ENCODE data around the gene LZTS2. TPM values are rescaled to one million over a fixed set of nuclear protein-coding genes. Genes with fewer than 3 reads are reported as not detected.
A peak's percentile ranks its signal among the peaks of the same experiment; 100 is the strongest.

The LZTS2 gene
- total and polyA plus RNA-seq, 2 experiments from 2014 or later: 73.6 to 90.7 TPM

DNA sequence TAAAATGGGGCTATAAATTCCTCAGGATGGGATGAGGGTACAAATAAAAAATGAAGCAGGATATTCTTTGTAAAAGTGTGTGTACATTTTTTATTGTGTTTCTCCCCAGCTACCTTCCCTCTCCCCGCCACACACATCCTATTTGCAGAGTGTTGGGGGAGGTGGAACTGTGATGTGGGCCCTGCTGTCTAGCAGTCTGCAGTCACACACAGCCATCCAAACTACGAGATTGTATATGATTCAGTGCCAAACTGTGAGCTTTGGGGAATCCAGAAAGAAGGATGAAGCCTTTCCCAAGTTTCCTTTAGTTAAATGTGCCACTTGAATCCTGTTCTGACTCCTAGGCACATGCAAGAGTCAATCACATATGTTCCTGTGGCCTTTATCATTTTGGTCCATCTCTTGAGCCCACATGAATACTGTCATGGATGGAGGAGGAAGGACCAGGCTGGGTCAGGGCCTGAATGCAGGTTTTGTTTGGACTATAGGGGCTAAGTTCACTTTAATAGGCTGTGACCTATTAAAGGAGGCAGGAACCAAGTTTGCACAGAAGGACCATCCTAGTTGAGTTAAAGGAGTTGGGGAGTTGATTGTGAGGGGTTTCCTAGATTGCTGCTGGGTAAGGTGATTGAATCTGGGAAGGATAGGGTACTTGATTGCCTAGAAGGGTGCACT, 31.4 kb upstream of the LZTS2 start:
- no peak for DNase-seq (ENCODE audit: low spot score)
- no peaks in the 10 kb centered on the region for H3K36me3 ChIP-seq (replicated peaks; ENCODE audit: insufficient read depth, low read depth)
- no peaks in the 10 kb centered on the region for H4K20me1 ChIP-seq (ENCODE audit: insufficient read depth, poor library complexity, severe bottlenecking)
- H3K9me3 ChIP-seq (ENCODE audit: low read depth): no peaks in the 10 kb centered on the region
- no peaks in the 10 kb centered on the region for H3K27me3 ChIP-seq
- WGBS (ENCODE audit: low lambda C conversion rate, missing lambda C conversion rate): 84% methylated on average over 2 of the region's 2 CpGs
- no peak overlapping the region for H2AFZ ChIP-seq
- peak overlapping the region; percentile 19 for H3K27ac ChIP-seq
- peaks cover 14% of the 10 kb centered on the region for H3K79me2 ChIP-seq
- H3K4me1 ChIP-seq (ENCODE audit: insufficient read depth): peaks cover 26% of the 10 kb centered on the region
- TF ChIP-seq, protein P1, sequence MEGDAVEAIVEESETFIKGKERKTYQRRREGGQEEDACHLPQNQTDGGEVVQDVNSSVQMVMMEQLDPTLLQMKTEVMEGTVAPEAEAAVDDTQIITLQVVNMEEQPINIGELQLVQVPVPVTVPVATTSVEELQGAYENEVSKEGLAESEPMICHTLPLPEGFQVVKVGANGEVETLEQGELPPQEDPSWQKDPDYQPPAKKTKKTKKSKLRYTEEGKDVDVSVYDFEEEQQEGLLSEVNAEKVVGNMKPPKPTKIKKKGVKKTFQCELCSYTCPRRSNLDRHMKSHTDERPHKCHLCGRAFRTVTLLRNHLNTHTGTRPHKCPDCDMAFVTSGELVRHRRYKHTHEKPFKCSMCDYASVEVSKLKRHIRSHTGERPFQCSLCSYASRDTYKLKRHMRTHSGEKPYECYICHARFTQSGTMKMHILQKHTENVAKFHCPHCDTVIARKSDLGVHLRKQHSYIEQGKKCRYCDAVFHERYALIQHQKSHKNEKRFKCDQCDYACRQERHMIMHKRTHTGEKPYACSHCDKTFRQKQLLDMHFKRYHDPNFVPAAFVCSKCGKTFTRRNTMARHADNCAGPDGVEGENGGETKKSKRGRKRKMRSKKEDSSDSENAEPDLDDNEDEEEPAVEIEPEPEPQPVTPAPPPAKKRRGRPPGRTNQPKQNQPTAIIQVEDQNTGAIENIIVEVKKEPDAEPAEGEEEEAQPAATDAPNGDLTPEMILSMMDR (IDR thresholded peaks at IDR 0.05; ENCODE audit: poor library complexity): no peak
- no peak for TF ChIP-seq EZH2phosphoT487 (IDR thresholded peaks at IDR 0.05; ENCODE audit: low read depth, severe bottlenecking, unreplicated experiment)
- no peak for TF ChIP-seq EZH2 (IDR thresholded peaks at IDR 0.05; ENCODE audit: borderline replicate concordance)
- H3K4me3 ChIP-seq: no peak overlapping the region
- H3K4me2 ChIP-seq: peak overlapping the region; percentile 98
- H3K9me2 ChIP-seq (replicated peaks; ENCODE audit: insufficient read depth): no peaks in the 10 kb centered on the region

GRCh38 chr10:100968863-100969186, 30.8 kb upstream of the LZTS2 start:
- 23% methylated on average over 9 of the region's 9 CpGs for WGBS (ENCODE audit: low lambda C conversion rate, missing lambda C conversion rate)
- no peaks in the 10 kb centered on the region for H3K36me3 ChIP-seq (replicated peaks; ENCODE audit: insufficient read depth, low read depth)
- peak overlapping the region; percentile 96 for H3K4me3 ChIP-seq
- H3K9me3 ChIP-seq (ENCODE audit: low read depth): no peaks in the 10 kb centered on the region
- no peaks in the 10 kb centered on the region for H4K20me1 ChIP-seq (ENCODE audit: insufficient read depth, poor library complexity, severe bottlenecking)
- H3K9me2 ChIP-seq (replicated peaks; ENCODE audit: insufficient read depth): no peaks in the 10 kb centered on the region
- peak overlapping the region; percentile 93 for H2AFZ ChIP-seq
- H3K79me2 ChIP-seq: peaks cover 19% of the 10 kb centered on the region
- no peak overlapping the region for H3K27ac ChIP-seq
- H3K4me2 ChIP-seq: peak overlapping the region; percentile 98
- H3K27me3 ChIP-seq: no peaks in the 10 kb centered on the region
- H3K4me1 ChIP-seq (ENCODE audit: insufficient read depth): peaks cover 24% of the 10 kb centered on the region
- TF ChIP-seq EZH2 (IDR thresholded peaks at IDR 0.05; ENCODE audit: borderline replicate concordance) (no peak), EZH2phosphoT487 (IDR thresholded peaks at IDR 0.05; ENCODE audit: low read depth, severe bottlenecking, unreplicated experiment) (no peak)
- TF ChIP-seq, protein P1 (IDR thresholded peaks at IDR 0.05; ENCODE audit: poor library complexity): no peak
- DNase-seq (ENCODE audit: low spot score): no peak

DNA sequence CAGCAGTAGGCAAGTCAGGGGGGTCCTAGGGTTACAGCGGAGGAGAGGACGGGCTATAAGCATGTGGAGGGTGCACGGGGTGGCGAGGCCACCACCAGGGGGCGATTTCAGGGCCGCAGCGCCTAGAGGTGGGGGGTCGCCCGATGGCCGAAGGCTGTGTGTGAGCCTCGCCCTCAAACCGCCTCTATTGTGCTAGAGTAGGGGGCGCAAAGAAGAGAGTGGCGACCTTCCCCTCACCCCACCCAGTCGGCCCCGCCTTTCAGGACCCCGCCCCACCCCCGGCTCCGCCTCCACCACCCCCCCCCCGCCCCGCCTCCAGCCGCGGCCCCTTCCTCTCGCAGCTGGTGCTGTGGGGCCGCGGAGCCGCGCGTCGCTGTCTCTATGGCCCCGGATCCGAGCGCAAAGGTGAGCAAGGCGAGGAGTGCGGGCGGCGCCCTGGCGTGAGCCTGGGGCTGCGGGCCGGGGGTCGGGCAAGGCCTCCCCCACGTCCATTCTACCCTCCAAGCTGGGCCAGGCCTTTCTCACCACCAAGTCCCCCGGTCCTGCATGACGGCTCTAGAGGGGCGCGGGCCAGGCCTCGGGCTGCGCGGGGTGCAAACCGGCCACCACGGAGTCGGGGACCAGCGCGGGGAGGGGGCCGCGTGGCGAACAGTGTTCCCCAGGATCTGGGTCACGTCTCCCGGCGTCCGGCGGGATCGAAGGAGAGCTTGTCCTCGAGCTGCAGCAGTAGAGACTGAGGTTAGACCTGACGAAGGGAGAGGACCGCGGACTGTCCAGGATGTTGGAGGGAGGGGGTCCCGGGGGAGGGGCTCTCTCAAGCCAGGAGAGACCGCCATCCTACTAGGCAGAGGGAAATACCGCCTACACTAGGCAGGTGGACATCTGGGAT, 30.2 kb upstream of the LZTS2 start, which contains the start of gene SEMA4G:
Gene SEMA4G, plus strand, starts transcription at position 318 of the 889 bp plus-strand sequence. CDS start 3,409 bp downstream, outside the sequence.
- Histone ChIP-seq H3K27ac (peak within 1 kb of the TSS; percentile 83), H3K9me2 (replicated peaks; ENCODE audit: insufficient read depth) (no peaks in the 10 kb centered on the region), H3K9me3 (ENCODE audit: low read depth) (no peaks in the 10 kb centered on the region), H3K4me3 (peak within 1 kb of the TSS; percentile 96), H3K79me2 (peaks cover 19% of the 10 kb centered on the region), H3K4me1 (ENCODE audit: insufficient read depth) (peaks cover 24% of the 10 kb centered on the region), H3K27me3 (no peaks in the 10 kb centered on the region), H3K4me2 (peak within 1 kb of the TSS; percentile 98), H3K36me3 (replicated peaks; ENCODE audit: insufficient read depth, low read depth) (no peaks in the 10 kb centered on the region), H2AFZ (peak within 1 kb of the TSS; percentile 93), H4K20me1 (ENCODE audit: insufficient read depth, poor library complexity, severe bottlenecking) (no peaks in the 10 kb centered on the region)
- peak; percentile 74 for DNase-seq (ENCODE audit: low spot score)
- TF ChIP-seq EZH2 (IDR thresholded peaks at IDR 0.05; ENCODE audit: borderline replicate concordance) (no peak), EZH2phosphoT487 (IDR thresholded peaks at IDR 0.05; ENCODE audit: low read depth, severe bottlenecking, unreplicated experiment) (no peak)
- TF ChIP-seq, protein P1 (IDR thresholded peaks at IDR 0.05; ENCODE audit: poor library complexity): peak; percentile 67
- 3% methylated on average over 36 of the region's 70 CpGs for WGBS (ENCODE audit: low lambda C conversion rate, missing lambda C conversion rate)

Data from hepatocyte (in vitro differentiated cells).